Loucy (cell line): ENCODE data around the gene MSX1.

Experiments used
- H2AFZ ChIP-seq: fragments of 200-600 bp; sonication (generic); 2 replicates; pipeline ENCODE4 v1.6.0; 2016; ENCODE audit warnings: antibody characterized with exemption, mild to moderate bottlenecking, low read length, moderate library complexity
- H3F3A ChIP-seq: fragments of 200-600 bp; 2 replicates; pipeline ENCODE4 v1.6.0; 2016; ENCODE audit warnings: antibody characterized with exemption, low read depth, mild to moderate bottlenecking
- H3K27me3 ChIP-seq: fragments of 200-600 bp; sonication (generic); 2 replicates; pipeline ENCODE4 v1.6.1; 2014; ENCODE audit warnings: low read length, mild to moderate bottlenecking; ENCODE audit not compliant: insufficient read depth, poor library complexity, severe bottlenecking
- H3K36me3 ChIP-seq: fragments of 200-600 bp; sonication (generic); 2 replicates; pipeline ENCODE4 v1.6.1; 2016; ENCODE audit warnings: low read length; ENCODE audit not compliant: insufficient read depth
- H3K4me1 ChIP-seq: fragments of 200-600 bp; sonication (generic); 2 replicates; pipeline ENCODE4 v1.5.1; 2014; ENCODE audit warnings: low read length, mild to moderate bottlenecking; ENCODE audit not compliant: insufficient read depth, poor library complexity, severe bottlenecking
- H3K4me2 ChIP-seq: fragments of 200-600 bp; sonication (generic); 2 replicates; pipeline ENCODE4 v1.6.0; 2014; ENCODE audit warnings: antibody characterized with exemption, low read length, low read depth, mild to moderate bottlenecking; ENCODE audit not compliant: poor library complexity, severe bottlenecking
- H3K4me3 ChIP-seq: fragments of 200-600 bp; sonication (generic); 2 replicates; pipeline ENCODE4 v1.5.1; 2014; ENCODE audit warnings: low read length, mild to moderate bottlenecking, mixed read lengths; ENCODE audit not compliant: poor library complexity, severe bottlenecking
- H3K79me2 ChIP-seq: fragments of 200-600 bp; sonication (generic); 2 replicates; pipeline ENCODE4 v1.6.1; 2014; ENCODE audit warnings: low read length; ENCODE audit not compliant: insufficient read depth
- H3K9ac ChIP-seq: fragments of 200-600 bp; sonication (generic); 2 replicates; pipeline ENCODE4 v1.6.0; 2014; ENCODE audit warnings: mild to moderate bottlenecking, low read depth, low read length, moderate library complexity; ENCODE audit not compliant: poor library complexity, severe bottlenecking
- H3K9me2 ChIP-seq: fragments of 200-600 bp; sonication (generic); replicated peaks from 2 replicates; pipeline ENCODE4 v1.6.1; 2016; ENCODE audit warnings: low read depth, low read length, mixed read lengths
- H3K9me3 ChIP-seq: fragments of 200-600 bp; sonication (generic); 2 replicates; pipeline ENCODE4 v1.6.1; 2014; ENCODE audit warnings: mild to moderate bottlenecking, antibody characterized with exemption, low read length, low read depth; ENCODE audit not compliant: insufficient read depth
- H4K20me1 ChIP-seq: fragments of 200-600 bp; sonication (generic); 2 replicates; pipeline ENCODE4 v1.6.0; 2014; ENCODE audit warnings: antibody characterized with exemption, low read length, mild to moderate bottlenecking; ENCODE audit not compliant: insufficient read depth, poor library complexity, severe bottlenecking
- EZH2phosphoT487 ChIP-seq: fragments of 200-600 bp; IDR thresholded peaks from 2 replicates; pipeline ENCODE4 v1.6.1; 2018; ENCODE audit warnings: antibody characterized with exemption, mild to moderate bottlenecking, moderate library complexity, borderline replicate concordance
- TF ChIP-seq, protein P1 (sequence below): fragments of 200-600 bp; sonication (generic); conservative IDR thresholded peaks from 2 replicates; pipeline ENCODE4 v1.5.1; 2014; ENCODE audit warnings: mild to moderate bottlenecking, antibody characterized with exemption, low read length

Gene MSX1

DNA sequence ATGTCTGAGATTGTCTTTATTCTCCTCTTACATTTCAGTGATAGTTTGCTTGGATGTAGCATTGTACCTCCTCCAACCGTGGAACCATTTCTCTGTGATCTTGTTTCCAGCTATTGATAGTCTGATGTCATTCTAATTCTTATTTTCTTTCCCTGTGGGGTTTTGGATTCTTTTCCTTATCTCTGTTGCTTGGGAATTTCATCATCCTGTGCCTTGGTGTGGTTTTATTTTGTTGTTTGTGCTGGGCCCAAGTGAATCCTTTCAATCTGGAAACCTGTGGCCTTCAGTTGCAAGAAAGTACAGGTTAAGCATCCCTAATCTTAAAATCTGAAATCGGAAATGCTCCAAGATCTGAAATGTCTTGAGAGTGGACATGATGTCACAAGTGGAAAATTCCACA, 22.0 kb downstream of the MSX1 start:
- TF ChIP-seq, protein P1, sequence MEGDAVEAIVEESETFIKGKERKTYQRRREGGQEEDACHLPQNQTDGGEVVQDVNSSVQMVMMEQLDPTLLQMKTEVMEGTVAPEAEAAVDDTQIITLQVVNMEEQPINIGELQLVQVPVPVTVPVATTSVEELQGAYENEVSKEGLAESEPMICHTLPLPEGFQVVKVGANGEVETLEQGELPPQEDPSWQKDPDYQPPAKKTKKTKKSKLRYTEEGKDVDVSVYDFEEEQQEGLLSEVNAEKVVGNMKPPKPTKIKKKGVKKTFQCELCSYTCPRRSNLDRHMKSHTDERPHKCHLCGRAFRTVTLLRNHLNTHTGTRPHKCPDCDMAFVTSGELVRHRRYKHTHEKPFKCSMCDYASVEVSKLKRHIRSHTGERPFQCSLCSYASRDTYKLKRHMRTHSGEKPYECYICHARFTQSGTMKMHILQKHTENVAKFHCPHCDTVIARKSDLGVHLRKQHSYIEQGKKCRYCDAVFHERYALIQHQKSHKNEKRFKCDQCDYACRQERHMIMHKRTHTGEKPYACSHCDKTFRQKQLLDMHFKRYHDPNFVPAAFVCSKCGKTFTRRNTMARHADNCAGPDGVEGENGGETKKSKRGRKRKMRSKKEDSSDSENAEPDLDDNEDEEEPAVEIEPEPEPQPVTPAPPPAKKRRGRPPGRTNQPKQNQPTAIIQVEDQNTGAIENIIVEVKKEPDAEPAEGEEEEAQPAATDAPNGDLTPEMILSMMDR = no peak
- no peak for TF ChIP-seq EZH2phosphoT487
- Histone ChIP-seq H4K20me1 (no peaks in the 10 kb centered on the region), H3K4me2 (no peak overlapping the region), H3K4me3 (no peak overlapping the region), H3K9me2 (no peaks in the 10 kb centered on the region), H3K9me3 (no peaks in the 10 kb centered on the region), H3K36me3 (no peaks in the 10 kb centered on the region), H3K27me3 (no peaks in the 10 kb centered on the region), H3K79me2 (no peaks in the 10 kb centered on the region), H3F3A (no peaks in the 10 kb centered on the region), H3K9ac (no peak overlapping the region), H2AFZ (no peak overlapping the region), H3K4me1 (no peaks in the 10 kb centered on the region)

GRCh38 chr4:4884611-4885010, 25.1 kb downstream of the MSX1 start:
- no peaks in the 10 kb centered on the region for H3F3A ChIP-seq
- TF ChIP-seq, protein P1 = no peak
- no peak for TF ChIP-seq EZH2phosphoT487
- no peak overlapping the region for H3K9ac ChIP-seq
- H3K4me3 ChIP-seq = no peak overlapping the region
- H3K36me3 ChIP-seq = no peaks in the 10 kb centered on the region
- H3K27me3 ChIP-seq = no peaks in the 10 kb centered on the region
- no peak overlapping the region for H2AFZ ChIP-seq
- H3K9me2 ChIP-seq = no peaks in the 10 kb centered on the region
- no peaks in the 10 kb centered on the region for H4K20me1 ChIP-seq
- H3K79me2 ChIP-seq = no peaks in the 10 kb centered on the region
- no peaks in the 10 kb centered on the region; the same call in 1 of the 2 replicates for H3K9me3 ChIP-seq
- H3K4me1 ChIP-seq = no peaks in the 10 kb centered on the region
- no peak overlapping the region for H3K4me2 ChIP-seq

- Histone ChIP-seq H3K79me2 (no peaks in the 10 kb centered on the region), H4K20me1 (no peaks in the 10 kb centered on the region), H3K36me3 (no peaks in the 10 kb centered on the region), H3F3A (no peaks in the 10 kb centered on the region), H3K4me3 (no peak overlapping the region), H2AFZ (no peak overlapping the region), H3K4me2 (no peak overlapping the region), H3K9me3 (no peaks in the 10 kb centered on the region; the same call in 1 of the 2 replicates), H3K9ac (no peak overlapping the region), H3K9me2 (no peaks in the 10 kb centered on the region), H3K4me1 (no peaks in the 10 kb centered on the region), H3K27me3 (no peaks in the 10 kb centered on the region)
- TF ChIP-seq, protein P1 = no peak
- TF ChIP-seq EZH2phosphoT487 = no peak
Measured at GRCh38 chr4:4887426-4887825, 28.0 kb downstream of the MSX1 start.
